GM19468 (cell line): ENCODE results near the gene ATF7IP.
"Not testable (repeated sequence)": the region's sequence is repeated elsewhere in the genome, so short reads cannot be mapped to it uniquely, and the experiment has no call there.

Experiments
- ATAC-seq: cut with Tn5 transposase; IDR thresholded peaks from one replicate; pipeline ENCODE4 v1.9.1; 2021; ENCODE audit warnings: mild to moderate bottlenecking, moderate library complexity, moderate number of reproducible peaks; ENCODE audit not compliant: unreplicated experiment; ENCODE audit errors: extremely low read depth

The ATF7IP gene

GRCh38 chr12:14365294-14366208, at the start of gene ATF7IP:
TSS of gene ATF7IP (plus strand) at chr12:14365682. CDS start at chr12:14423916, 58,234 bp downstream.
- peak; percentile 19 for ATAC-seq

- ATAC-seq = no peak
Observed at GRCh38 chr12:14317362-14318146, 47.9 kb upstream of the ATF7IP start.

- ATAC-seq = not testable (repeated sequence)
Observed at GRCh38 chr12:14319704-14320427, 45.6 kb upstream of the ATF7IP start.

- no peak for ATAC-seq
Observed at GRCh38 chr12:14322403-14322802, 43.1 kb upstream of the ATF7IP start.

GRCh38 chr12:14325716-14326343, 39.7 kb upstream of the ATF7IP start:
- no peak for ATAC-seq

- ATAC-seq = no peak
Observed at GRCh38 chr12:14326699-14327098, 38.8 kb upstream of the ATF7IP start.

- ATAC-seq = no peak
Observed at GRCh38 chr12:14327711-14328110, 37.8 kb upstream of the ATF7IP start.

- ATAC-seq = no peak
Observed at GRCh38 chr12:14332482-14332881, 33.0 kb upstream of the ATF7IP start.

- ATAC-seq = no peak
Observed at GRCh38 chr12:14340371-14340770, 25.1 kb upstream of the ATF7IP start.

- ATAC-seq = not testable (repeated sequence)
Observed at GRCh38 chr12:14351524-14351923, 14.0 kb upstream of the ATF7IP start.

GRCh38 chr12:14352066-14352465, 13.4 kb upstream of the ATF7IP start:
- ATAC-seq = not testable (repeated sequence)

GRCh38 chr12:14354665-14355064, 10.8 kb upstream of the ATF7IP start:
- ATAC-seq = not testable (repeated sequence)

GRCh38 chr12:14356147-14356546, 9.3 kb upstream of the ATF7IP start:
- no peak for ATAC-seq

- no peak for ATAC-seq
Observed at GRCh38 chr12:14357486-14357885, 8.0 kb upstream of the ATF7IP start.

- ATAC-seq = peak; percentile 16
Observed at GRCh38 chr12:14362352-14362751, 3.1 kb upstream of the ATF7IP start.

GRCh38 chr12:14364583-14365271, 755 bp upstream of the ATF7IP start:
- no peak for ATAC-seq

GRCh38 chr12:14366209-14367039, 942 bp downstream of the ATF7IP start:
- no peak for ATAC-seq

GRCh38 chr12:14367040-14367661, 1.7 kb downstream of the ATF7IP start:
- peak; percentile 12 for ATAC-seq
